Measurements from ENCODE around the gene TMEM42. TPM values are rescaled to one million over a fixed set of nuclear protein-coding genes. Genes with fewer than 3 reads are reported as not detected.

TMEM42 gene
- total and polyA plus RNA-seq, 2 of the 8 experiments (the other 6 are each of a cell fraction or from before 2014, with no cell fraction given), result 11.2 to 41.4 TPM

DNA sequence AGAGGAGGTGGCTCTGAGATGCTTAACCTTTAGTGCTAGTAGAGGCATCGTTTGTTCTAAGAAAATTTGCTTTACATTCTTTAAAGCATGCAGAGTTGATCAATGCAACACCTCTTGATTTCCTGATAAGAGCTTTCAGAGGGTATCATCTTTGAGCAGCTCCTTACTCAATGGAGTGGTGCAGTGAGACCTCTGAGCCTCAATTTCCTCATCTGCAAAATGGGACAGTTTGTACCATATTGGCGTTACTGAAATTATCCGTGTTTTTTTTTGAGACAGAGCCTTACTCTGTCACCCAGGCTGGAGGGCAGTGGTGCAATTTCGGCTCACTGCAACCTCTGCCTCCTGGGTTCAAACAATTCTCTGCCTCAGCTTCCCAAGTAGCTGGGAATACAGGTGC, 1.6 kb upstream of the TMEM42 start (continued):
- TF ChIP-seq, protein P1, sequence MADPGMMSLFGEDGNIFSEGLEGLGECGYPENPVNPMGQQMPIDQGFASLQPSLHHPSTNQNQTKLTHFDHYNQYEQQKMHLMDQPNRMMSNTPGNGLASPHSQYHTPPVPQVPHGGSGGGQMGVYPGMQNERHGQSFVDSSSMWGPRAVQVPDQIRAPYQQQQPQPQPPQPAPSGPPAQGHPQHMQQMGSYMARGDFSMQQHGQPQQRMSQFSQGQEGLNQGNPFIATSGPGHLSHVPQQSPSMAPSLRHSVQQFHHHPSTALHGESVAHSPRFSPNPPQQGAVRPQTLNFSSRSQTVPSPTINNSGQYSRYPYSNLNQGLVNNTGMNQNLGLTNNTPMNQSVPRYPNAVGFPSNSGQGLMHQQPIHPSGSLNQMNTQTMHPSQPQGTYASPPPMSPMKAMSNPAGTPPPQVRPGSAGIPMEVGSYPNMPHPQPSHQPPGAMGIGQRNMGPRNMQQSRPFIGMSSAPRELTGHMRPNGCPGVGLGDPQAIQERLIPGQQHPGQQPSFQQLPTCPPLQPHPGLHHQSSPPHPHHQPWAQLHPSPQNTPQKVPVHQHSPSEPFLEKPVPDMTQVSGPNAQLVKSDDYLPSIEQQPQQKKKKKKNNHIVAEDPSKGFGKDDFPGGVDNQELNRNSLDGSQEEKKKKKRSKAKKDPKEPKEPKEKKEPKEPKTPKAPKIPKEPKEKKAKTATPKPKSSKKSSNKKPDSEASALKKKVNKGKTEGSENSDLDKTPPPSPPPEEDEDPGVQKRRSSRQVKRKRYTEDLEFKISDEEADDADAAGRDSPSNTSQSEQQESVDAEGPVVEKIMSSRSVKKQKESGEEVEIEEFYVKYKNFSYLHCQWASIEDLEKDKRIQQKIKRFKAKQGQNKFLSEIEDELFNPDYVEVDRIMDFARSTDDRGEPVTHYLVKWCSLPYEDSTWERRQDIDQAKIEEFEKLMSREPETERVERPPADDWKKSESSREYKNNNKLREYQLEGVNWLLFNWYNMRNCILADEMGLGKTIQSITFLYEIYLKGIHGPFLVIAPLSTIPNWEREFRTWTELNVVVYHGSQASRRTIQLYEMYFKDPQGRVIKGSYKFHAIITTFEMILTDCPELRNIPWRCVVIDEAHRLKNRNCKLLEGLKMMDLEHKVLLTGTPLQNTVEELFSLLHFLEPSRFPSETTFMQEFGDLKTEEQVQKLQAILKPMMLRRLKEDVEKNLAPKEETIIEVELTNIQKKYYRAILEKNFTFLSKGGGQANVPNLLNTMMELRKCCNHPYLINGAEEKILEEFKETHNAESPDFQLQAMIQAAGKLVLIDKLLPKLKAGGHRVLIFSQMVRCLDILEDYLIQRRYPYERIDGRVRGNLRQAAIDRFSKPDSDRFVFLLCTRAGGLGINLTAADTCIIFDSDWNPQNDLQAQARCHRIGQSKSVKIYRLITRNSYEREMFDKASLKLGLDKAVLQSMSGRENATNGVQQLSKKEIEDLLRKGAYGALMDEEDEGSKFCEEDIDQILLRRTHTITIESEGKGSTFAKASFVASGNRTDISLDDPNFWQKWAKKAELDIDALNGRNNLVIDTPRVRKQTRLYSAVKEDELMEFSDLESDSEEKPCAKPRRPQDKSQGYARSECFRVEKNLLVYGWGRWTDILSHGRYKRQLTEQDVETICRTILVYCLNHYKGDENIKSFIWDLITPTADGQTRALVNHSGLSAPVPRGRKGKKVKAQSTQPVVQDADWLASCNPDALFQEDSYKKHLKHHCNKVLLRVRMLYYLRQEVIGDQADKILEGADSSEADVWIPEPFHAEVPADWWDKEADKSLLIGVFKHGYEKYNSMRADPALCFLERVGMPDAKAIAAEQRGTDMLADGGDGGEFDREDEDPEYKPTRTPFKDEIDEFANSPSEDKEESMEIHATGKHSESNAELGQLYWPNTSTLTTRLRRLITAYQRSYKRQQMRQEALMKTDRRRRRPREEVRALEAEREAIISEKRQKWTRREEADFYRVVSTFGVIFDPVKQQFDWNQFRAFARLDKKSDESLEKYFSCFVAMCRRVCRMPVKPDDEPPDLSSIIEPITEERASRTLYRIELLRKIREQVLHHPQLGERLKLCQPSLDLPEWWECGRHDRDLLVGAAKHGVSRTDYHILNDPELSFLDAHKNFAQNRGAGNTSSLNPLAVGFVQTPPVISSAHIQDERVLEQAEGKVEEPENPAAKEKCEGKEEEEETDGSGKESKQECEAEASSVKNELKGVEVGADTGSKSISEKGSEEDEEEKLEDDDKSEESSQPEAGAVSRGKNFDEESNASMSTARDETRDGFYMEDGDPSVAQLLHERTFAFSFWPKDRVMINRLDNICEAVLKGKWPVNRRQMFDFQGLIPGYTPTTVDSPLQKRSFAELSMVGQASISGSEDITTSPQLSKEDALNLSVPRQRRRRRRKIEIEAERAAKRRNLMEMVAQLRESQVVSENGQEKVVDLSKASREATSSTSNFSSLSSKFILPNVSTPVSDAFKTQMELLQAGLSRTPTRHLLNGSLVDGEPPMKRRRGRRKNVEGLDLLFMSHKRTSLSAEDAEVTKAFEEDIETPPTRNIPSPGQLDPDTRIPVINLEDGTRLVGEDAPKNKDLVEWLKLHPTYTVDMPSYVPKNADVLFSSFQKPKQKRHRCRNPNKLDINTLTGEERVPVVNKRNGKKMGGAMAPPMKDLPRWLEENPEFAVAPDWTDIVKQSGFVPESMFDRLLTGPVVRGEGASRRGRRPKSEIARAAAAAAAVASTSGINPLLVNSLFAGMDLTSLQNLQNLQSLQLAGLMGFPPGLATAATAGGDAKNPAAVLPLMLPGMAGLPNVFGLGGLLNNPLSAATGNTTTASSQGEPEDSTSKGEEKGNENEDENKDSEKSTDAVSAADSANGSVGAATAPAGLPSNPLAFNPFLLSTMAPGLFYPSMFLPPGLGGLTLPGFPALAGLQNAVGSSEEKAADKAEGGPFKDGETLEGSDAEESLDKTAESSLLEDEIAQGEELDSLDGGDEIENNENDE (IDR thresholded peaks at IDR 0.05; ENCODE audit: insufficient replicate concordance, low read length), result no peak

All from H1 (cell line).